MCF 10A (cell line): Measurements from ENCODE around the gene PRSS50. TPM values are rescaled to one million over a fixed set of nuclear protein-coding genes. Genes with fewer than 3 reads are reported as not detected.

Experiments
- BruUV-seq: library from RNA; stranded (reverse); fragments of 400-500 nt; replicated peaks from 2 replicates; lab custom pipeline; 2021; lab: Mats Ljungman, UMichigan
- CTCF ChIA-PET: fragments of 300-600 bp; sonication (Branson Sonifier 250); formaldehyde crosslinking; extraction: SDS; loops from one replicate; lab custom pipeline; 2021; ENCODE audit warnings: antibody characterized with exemption, inconsistent platforms; lab: Yijun Ruan, JAX
- POLR2A ChIA-PET: fragments of 300-600, 350-650 bp; sonication (Branson Sonifier 250); formaldehyde crosslinking; extraction: SDS; loops from one replicate; lab custom pipeline; 2020; ENCODE audit warnings: antibody characterized with exemption, inconsistent platforms; lab: Yijun Ruan, JAX
- DNase-seq: peaks from one replicate; pipeline ENCODE4 v3.0.0-alpha.2; 2018; ENCODE audit not compliant: unreplicated experiment
- H3K27ac Mint-ChIP-seq: one replicate; pipeline ENCODE4 v1.8.0; 2022; ENCODE audit warnings: mild to moderate bottlenecking, low read depth, mixed read lengths; ENCODE audit not compliant: unreplicated experiment
- H3K27me3 Mint-ChIP-seq: one replicate; pipeline ENCODE4 v1.8.0; 2022; ENCODE audit warnings: mixed read lengths; ENCODE audit not compliant: insufficient read depth, unreplicated experiment
- H3K36me3 Mint-ChIP-seq: one replicate; pipeline ENCODE4 v1.8.0; 2022; ENCODE audit warnings: mild to moderate bottlenecking, moderate library complexity, mixed read lengths; ENCODE audit not compliant: insufficient read depth, unreplicated experiment
- H3K4me1 Mint-ChIP-seq: one replicate; pipeline ENCODE4 v1.8.0; 2022; ENCODE audit warnings: mixed read lengths; ENCODE audit not compliant: insufficient read depth, unreplicated experiment
- H3K4me3 Mint-ChIP-seq: one replicate; pipeline ENCODE4 v1.8.0; 2022; ENCODE audit warnings: mild to moderate bottlenecking, moderate library complexity, mixed read lengths; ENCODE audit not compliant: unreplicated experiment
- H3K9me3 Mint-ChIP-seq: one replicate; pipeline ENCODE4 v1.8.0; 2022; ENCODE audit warnings: mixed read lengths; ENCODE audit not compliant: unreplicated experiment
- intact Hi-C: fragments of 100-400 bp; cut with micrococcal nuclease; formaldehyde crosslinking; loops from 2 replicates; pipeline ENCODE4 v1.14.1; 2022
- total RNA-seq: library from RNA; stranded (reverse); gene quantifications from 2 replicates; pipeline ENCODE4 v1.2.3, GENCODE V29; 2022
- TF ChIP-seq, protein P1 (sequence below): fragments of 200-600 bp; IDR thresholded peaks from one replicate; pipeline ENCODE4 v1.8.0; 2022; ENCODE audit warnings: antibody characterized with exemption, mild to moderate bottlenecking; ENCODE audit not compliant: unreplicated experiment

PRSS50 gene
- total RNA-seq, 1 experiment from 2014 or later, result not detected

DNA sequence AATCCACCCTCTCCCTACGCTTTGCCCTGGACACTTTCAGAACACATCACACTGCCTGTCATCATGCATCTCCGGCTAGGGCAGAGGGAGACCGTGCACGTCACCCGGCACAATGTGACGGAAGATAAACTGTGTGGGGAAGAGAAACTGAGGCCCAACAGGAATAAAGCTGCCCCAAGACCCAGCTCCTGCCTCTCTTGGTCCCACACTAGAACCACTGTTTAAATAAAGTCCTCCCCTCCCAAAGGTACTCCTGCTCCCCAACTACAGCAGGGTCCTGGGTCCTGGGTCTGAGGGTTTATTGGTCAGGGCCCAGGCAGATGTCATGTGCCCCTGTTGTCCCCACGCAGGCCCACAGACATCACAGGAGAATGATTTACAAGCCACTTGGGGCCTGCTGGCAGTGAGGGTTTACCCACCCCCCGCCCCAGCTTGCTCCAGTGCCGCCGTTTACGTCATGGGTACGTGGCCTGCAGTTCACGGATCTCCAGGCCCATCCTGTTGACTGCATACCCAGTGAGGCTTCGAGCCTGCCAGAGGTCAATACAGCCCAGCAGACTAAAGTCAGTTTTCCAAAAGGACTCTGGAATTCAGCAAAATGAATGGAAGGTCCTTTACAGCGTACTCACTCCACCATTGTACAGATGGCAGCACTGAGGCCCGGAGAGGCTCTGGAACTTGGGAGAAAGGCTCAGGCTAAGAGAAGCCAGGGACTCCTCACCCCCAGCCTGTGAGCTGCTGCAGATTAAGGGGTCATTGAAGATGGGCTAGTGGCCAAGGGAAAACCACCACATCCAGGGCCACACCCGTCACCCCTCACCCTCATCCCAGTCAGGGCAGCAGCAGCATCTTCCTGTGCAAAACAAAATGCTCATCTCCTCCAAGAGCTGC, 47.4 kb downstream of the PRSS50 start:
- Mint-ChIP-seq H3K27me3 (no peaks in the 10 kb centered on the region), H3K27ac (no peak overlapping the region), H3K4me3 (no peak overlapping the region), H3K36me3 (peaks cover 26% of the 10 kb centered on the region), H3K4me1 (no peaks in the 10 kb centered on the region), H3K9me3 (no peaks in the 10 kb centered on the region)
- intact Hi-C loops, result no loop called here
- TF ChIP-seq, protein P1, sequence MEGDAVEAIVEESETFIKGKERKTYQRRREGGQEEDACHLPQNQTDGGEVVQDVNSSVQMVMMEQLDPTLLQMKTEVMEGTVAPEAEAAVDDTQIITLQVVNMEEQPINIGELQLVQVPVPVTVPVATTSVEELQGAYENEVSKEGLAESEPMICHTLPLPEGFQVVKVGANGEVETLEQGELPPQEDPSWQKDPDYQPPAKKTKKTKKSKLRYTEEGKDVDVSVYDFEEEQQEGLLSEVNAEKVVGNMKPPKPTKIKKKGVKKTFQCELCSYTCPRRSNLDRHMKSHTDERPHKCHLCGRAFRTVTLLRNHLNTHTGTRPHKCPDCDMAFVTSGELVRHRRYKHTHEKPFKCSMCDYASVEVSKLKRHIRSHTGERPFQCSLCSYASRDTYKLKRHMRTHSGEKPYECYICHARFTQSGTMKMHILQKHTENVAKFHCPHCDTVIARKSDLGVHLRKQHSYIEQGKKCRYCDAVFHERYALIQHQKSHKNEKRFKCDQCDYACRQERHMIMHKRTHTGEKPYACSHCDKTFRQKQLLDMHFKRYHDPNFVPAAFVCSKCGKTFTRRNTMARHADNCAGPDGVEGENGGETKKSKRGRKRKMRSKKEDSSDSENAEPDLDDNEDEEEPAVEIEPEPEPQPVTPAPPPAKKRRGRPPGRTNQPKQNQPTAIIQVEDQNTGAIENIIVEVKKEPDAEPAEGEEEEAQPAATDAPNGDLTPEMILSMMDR, result no peak
- no peak for DNase-seq
- ChIA-PET CTCF (interaction anchor here (2.2 to 4.1 kb wide), 2 partner anchors 10 to 182 kb away, joined by 9 to 18 read pairs; no protein-coding TSS in a partner anchor), POLR2A (interaction anchor here (0.6 to 3.6 kb wide), 7 partner anchors 9 to 183 kb away, joined by 3 to 27 read pairs (median 5); partner anchors contain the start of gene ALS2CL)
- BruUV-seq, result no TSS peak

GRCh38 chr3:46669191-46669999, 48.3 kb downstream of the PRSS50 start:
- Mint-ChIP-seq H3K4me1 (no peaks in the 10 kb centered on the region), H3K9me3 (no peaks in the 10 kb centered on the region), H3K36me3 (peaks cover 20% of the 10 kb centered on the region), H3K27ac (no peak overlapping the region), H3K27me3 (no peaks in the 10 kb centered on the region), H3K4me3 (no peak overlapping the region)
- intact Hi-C loops, result no loop called here
- BruUV-seq, result TSS peak; percentile 14
- TF ChIP-seq, protein P1, result no peak
- ChIA-PET CTCF (interaction anchor here (0.7 to 4.1 kb wide), 3 partner anchors 9 to 372 kb away, joined by 3 to 18 read pairs (median 9); no protein-coding TSS in a partner anchor), POLR2A (interaction anchor here (0.8 to 3.6 kb wide), 7 partner anchors 9 to 182 kb away, joined by 3 to 27 read pairs (median 6); partner anchors contain the start of gene ALS2CL)
- no peak for DNase-seq

- ChIA-PET POLR2A (interaction anchor here (0.8 to 3.6 kb wide), 5 partner anchors 8 to 181 kb away, joined by 3 to 27 read pairs (median 6); partner anchors contain the start of gene ALS2CL), CTCF (interaction anchor here (0.7 to 4.1 kb wide), 2 partner anchors 180 to 373 kb away, joined by 3 to 18 read pairs; no protein-coding TSS in a partner anchor)
- TF ChIP-seq, protein P1, result no peak
- DNase-seq, result no peak
- no peaks in the 10 kb centered on the region for H3K27me3 Mint-ChIP-seq
- peaks cover 16% of the 10 kb centered on the region for H3K36me3 Mint-ChIP-seq
- H3K4me3 Mint-ChIP-seq, result no peak overlapping the region
- no peak overlapping the region for H3K27ac Mint-ChIP-seq
- H3K9me3 Mint-ChIP-seq, result no peaks in the 10 kb centered on the region
- BruUV-seq, result no TSS peak
- intact Hi-C loops, result no loop called here
- peaks cover 2% of the 10 kb centered on the region for H3K4me1 Mint-ChIP-seq
Measured at GRCh38 chr3:46668591-46668990, 49.1 kb downstream of the PRSS50 start.
